ENCODE results near the gene KLF7.

- TF ChIP-seq CTCF (IDR thresholded peaks at IDR 0.05 in 2 of 3, conservative IDR thresholded peaks at IDR 0.05 in 1 of 3; ENCODE audit: borderline replicate concordance in 1 of 3, insufficient read depth in 1 of 3, low read depth in 2 of 3, low read length in 2 of 3) (no peak), POLR2AphosphoS5 (IDR thresholded peaks at IDR 0.05; ENCODE audit: low read depth, low read length) (no peak), POLR2A (IDR thresholded peaks at IDR 0.05; ENCODE audit: borderline replicate concordance, extremely low read depth, insufficient read depth, insufficient read length) (no peak)
Observed at GRCh38 chr2:207123776-207124391, 41.9 kb downstream of the KLF7 start.
